Vagina (tissue), 2 donors: ENCODE data around the gene AJUBA. TPM values are rescaled to one million over a fixed set of nuclear protein-coding genes. Genes with fewer than 3 reads are reported as not detected.
A peak's percentile ranks its signal among the peaks of the same experiment; 100 is the strongest.

Source experiments
- DNase-seq, 2 donors: peaks; one replicate each; pipeline ENCODE4 v3.0.0-alpha.2; 2017; ENCODE audit errors: extremely low spot score in 2 of 2
- H3K27ac ChIP-seq: fragments of 200-600 bp; sonication (generic); one replicate; pipeline ENCODE4 v1.5.1; 2019
- H3K27me3 ChIP-seq: fragments of 200-600 bp; sonication (generic); one replicate; pipeline ENCODE4 v1.5.1; 2019
- H3K36me3 ChIP-seq, 2 donors: fragments of 200-600 bp; sonication (generic); one replicate each; pipeline ENCODE4 v1.5.1; 2017 to 2019
- H3K4me1 ChIP-seq: fragments of 200-600 bp; sonication (generic); one replicate; pipeline ENCODE4 v1.5.1; 2019
- H3K4me3 ChIP-seq, 2 donors: fragments of 200-600 bp; sonication (generic); 1 replicate in 1 of 2; 2 replicates in 1 of 2; pipeline ENCODE4 v1.5.1; 2016 to 2019
- H3K9me3 ChIP-seq: fragments of 200-600 bp; sonication (generic); one replicate; pipeline ENCODE4 v1.5.1; 2019
- POLR2A ChIP-seq, 2 donors: fragments of 450-650 bp; IDR thresholded peaks; one replicate each; pipeline ENCODE4 v1.6.1; 2017; ENCODE audit warnings: antibody characterized with exemption in 2 of 2, mild to moderate bottlenecking in 2 of 2, moderate library complexity in 2 of 2
- POLR2AphosphoS5 ChIP-seq, 2 donors: sonication (generic); formaldehyde crosslinking; IDR thresholded peaks; one replicate each; pipeline ENCODE4 v1.9.0; 2017; ENCODE audit warnings: antibody characterized with exemption in 2 of 2, mild to moderate bottlenecking in 2 of 2, low read depth in 1 of 2; ENCODE audit not compliant: insufficient read depth in 1 of 2
- intact Hi-C: fragments of 100-400 bp; cut with DNase I; formaldehyde crosslinking; loops from one replicate; pipeline ENCODE4 v1.15.1; 2023
- total RNA-seq: library from RNA; depleted of rRNA; stranded (reverse); fragments of >200 nt; gene quantifications from one replicate; pipeline ENCODE4 v1.2.3, GENCODE V29; 2016
- TF ChIP-seq, protein P1 (sequence below), 3 experiments: fragments of 450-650 bp in 2 of 3; fragments of 200-600 bp in 1 of 3; sonication (generic) in 1 of 3; IDR thresholded peaks; one replicate each; pipeline ENCODE4 v1.5.1; 2017 to 2019; ENCODE audit warnings: antibody characterized with exemption in 3 of 3, mild to moderate bottlenecking in 2 of 3, moderate library complexity in 2 of 3

The AJUBA gene
- total RNA-seq, 1 donor from 2014 or later = 21.9 TPM

DNA sequence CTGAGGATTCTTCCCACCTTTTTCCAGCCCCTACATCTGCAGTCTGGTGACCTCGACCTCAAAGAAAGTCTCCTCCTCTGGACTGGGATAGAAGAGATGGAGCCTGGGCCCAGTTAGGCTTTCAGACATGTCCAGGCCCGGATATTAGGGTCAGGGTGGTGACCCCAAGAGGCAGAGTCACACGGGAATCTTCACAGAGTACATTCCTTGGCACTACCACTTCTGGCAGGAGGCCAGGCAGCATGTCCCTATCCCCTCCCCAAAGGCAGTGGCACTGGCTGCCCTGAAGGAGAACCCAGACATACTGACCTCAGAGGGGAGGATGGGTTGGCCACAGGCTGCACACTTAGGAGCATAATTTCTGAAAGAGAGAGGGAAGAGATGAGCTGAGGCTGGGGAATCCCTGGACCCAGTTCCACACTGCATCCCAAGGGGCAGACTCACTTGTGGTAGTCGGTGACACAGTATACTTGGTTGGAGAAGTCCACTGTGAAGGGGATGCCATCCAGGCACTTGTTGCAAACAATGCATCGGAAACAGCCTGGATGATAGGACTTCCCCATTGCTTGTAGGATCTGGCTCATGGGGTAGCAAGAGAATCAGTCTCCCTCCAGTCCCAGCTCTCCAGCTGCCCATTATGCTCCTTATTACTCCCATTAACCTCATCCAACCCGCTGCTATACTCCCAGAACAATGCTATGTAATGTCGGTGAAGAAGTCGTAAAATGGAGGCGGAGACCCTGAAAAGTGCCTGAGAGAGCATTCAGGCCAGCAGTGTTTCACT, 7.6 kb downstream of the AJUBA start:
- H3K4me1 ChIP-seq = peaks cover 46% of the 10 kb centered on the region
- DNase-seq = no peak
- H3K36me3 ChIP-seq = peaks cover 0 to 25% of the 10 kb centered on the region in 2 donors
- peak overlapping the region; percentile 39 for H3K27ac ChIP-seq
- H3K9me3 ChIP-seq = no peaks in the 10 kb centered on the region
- H3K4me3 ChIP-seq = no peak overlapping the region
- intact Hi-C loops = loop anchor here (5.0 kb wide), 1 partner anchor 1923 kb away; no protein-coding TSS in a partner anchor
- TF ChIP-seq POLR2AphosphoS5 (IDR thresholded peaks at IDR 0.05; ENCODE audit: insufficient read depth in 1 of 2, low read depth in 1 of 2) (no peak), POLR2A (IDR thresholded peaks at IDR 0.05) (no peak)
- TF ChIP-seq, protein P1, sequence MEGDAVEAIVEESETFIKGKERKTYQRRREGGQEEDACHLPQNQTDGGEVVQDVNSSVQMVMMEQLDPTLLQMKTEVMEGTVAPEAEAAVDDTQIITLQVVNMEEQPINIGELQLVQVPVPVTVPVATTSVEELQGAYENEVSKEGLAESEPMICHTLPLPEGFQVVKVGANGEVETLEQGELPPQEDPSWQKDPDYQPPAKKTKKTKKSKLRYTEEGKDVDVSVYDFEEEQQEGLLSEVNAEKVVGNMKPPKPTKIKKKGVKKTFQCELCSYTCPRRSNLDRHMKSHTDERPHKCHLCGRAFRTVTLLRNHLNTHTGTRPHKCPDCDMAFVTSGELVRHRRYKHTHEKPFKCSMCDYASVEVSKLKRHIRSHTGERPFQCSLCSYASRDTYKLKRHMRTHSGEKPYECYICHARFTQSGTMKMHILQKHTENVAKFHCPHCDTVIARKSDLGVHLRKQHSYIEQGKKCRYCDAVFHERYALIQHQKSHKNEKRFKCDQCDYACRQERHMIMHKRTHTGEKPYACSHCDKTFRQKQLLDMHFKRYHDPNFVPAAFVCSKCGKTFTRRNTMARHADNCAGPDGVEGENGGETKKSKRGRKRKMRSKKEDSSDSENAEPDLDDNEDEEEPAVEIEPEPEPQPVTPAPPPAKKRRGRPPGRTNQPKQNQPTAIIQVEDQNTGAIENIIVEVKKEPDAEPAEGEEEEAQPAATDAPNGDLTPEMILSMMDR (IDR thresholded peaks at IDR 0.05) = no peak
- no peaks in the 10 kb centered on the region for H3K27me3 ChIP-seq

DNA sequence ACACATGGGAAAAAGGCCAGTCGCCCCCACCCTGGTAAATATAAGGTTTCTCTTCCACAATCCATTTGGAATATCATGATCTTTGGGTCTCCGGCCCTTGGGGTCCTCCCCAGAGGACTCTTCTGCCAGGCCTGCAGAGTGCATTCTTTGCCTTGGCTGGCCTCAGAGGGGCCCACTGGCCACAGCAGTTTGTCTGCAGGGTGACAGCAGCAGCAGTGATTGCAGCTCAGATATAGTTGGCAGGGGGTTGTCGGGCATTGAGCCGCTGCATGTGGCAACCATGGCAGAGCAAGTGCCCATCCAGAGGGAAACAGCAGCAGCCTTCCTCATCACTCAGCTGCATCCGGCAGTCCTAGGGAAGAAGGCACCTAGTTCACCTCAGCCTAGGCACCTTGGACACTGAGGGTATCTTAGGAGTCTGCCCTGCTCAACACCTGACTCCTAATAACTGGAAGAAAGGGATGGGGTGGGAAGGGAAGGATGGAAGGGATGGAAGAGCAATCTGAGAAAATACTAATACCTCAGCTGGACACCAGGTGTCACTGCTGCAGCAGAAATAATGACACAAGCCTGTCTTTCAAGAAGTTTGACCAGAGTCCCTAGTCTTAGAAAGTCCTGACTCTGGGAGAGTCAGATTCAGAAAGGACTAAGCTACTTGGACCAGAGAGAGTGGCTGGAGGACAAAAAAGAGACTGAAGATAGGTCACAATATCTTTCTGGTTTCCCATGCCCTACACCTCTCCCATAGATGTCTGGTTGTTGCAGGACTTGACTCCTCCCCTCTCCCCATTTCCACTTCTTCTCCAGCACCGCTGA, 8.9 kb downstream of the AJUBA start:
- Histone ChIP-seq H3K36me3 (peaks cover 0 to 25% of the 10 kb centered on the region in 2 donors), H3K4me1 (peaks cover 33% of the 10 kb centered on the region), H3K27ac (no peak overlapping the region), H3K27me3 (no peaks in the 10 kb centered on the region), H3K4me3 (no peak overlapping the region), H3K9me3 (no peaks in the 10 kb centered on the region)
- TF ChIP-seq POLR2A (IDR thresholded peaks at IDR 0.05) (no peak), POLR2AphosphoS5 (IDR thresholded peaks at IDR 0.05; ENCODE audit: insufficient read depth in 1 of 2, low read depth in 1 of 2) (peak in 1 of 2 donors; percentile 58)
- TF ChIP-seq, protein P1 (IDR thresholded peaks at IDR 0.05) = peak; percentile 46 to 69 (median 62)
- DNase-seq = peak in 1 of 2 donors; percentile 81
- intact Hi-C loops = no loop called here

DNA sequence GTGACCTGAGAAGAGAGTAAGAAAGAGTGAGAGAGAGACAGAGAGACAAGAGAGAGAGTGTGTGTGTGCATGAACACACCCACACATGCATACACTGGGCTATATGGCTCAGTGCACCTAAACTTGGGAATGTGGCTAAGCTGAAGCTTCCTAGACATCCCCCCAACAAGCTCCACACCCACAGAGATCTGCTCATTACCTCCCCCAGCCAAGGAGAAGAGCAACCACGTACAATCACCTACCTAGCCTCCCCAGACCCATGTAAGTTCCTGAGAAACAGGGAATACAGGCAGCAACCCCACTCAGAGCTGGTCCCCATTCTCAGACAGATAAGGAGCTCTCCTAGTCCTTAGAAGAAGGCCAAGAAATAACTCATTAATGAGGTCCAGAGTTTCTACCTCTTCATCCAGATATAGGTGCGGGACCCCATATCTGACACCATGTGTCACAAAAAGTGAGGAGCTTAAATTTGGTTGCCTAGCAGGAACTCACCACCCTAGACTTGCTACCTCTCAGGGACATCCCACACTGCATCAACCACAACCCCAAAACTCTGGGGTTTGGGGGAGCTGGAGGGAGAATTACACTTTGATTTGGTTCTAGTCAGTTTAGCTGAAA, 9.9 kb downstream of the AJUBA start:
- TF ChIP-seq POLR2AphosphoS5 (IDR thresholded peaks at IDR 0.05; ENCODE audit: insufficient read depth in 1 of 2, low read depth in 1 of 2) (no peak), POLR2A (IDR thresholded peaks at IDR 0.05) (no peak)
- TF ChIP-seq, protein P1 (IDR thresholded peaks at IDR 0.05) = no peak
- H3K4me3 ChIP-seq = no peak overlapping the region
- H3K27me3 ChIP-seq = no peaks in the 10 kb centered on the region
- intact Hi-C loops = no loop called here
- H3K27ac ChIP-seq = no peak overlapping the region
- no peaks in the 10 kb centered on the region for H3K9me3 ChIP-seq
- peaks cover 23% of the 10 kb centered on the region for H3K4me1 ChIP-seq
- no peak for DNase-seq
- peaks cover 0 to 25% of the 10 kb centered on the region in 2 donors for H3K36me3 ChIP-seq

DNA sequence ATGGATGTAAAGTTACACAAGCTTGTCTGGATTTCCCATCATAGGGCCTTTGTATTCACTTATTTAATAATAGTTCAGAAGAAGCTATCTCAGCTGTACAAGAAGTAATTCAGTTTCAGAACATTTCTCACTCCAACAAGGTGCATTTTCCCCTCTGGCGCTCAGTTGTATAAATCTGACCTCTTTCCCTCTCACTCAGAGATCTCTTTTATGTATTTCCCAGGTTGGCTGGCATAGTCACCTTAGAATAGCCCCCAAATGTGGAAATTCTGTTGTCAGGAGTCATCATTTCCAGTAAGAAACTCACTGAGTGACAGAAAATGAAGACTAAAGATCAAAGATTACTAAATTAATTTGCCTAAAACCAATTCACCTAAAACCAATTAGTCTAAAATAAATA, 11.2 kb downstream of the AJUBA start:
- no peak for DNase-seq
- H3K4me3 ChIP-seq = no peak overlapping the region
- peaks cover 12% of the 10 kb centered on the region for H3K4me1 ChIP-seq
- TF ChIP-seq POLR2AphosphoS5 (IDR thresholded peaks at IDR 0.05; ENCODE audit: insufficient read depth in 1 of 2, low read depth in 1 of 2) = no peak
- TF ChIP-seq POLR2A (IDR thresholded peaks at IDR 0.05) = no peak
- TF ChIP-seq, protein P1 (IDR thresholded peaks at IDR 0.05) = no peak
- H3K27ac ChIP-seq = no peak overlapping the region
- no peaks in the 10 kb centered on the region for H3K9me3 ChIP-seq
- H3K36me3 ChIP-seq = peaks cover 0 to 25% of the 10 kb centered on the region in 2 donors
- intact Hi-C loops = no loop called here
- no peaks in the 10 kb centered on the region for H3K27me3 ChIP-seq
